Retinal pigment epithelial cell (primary cell): ENCODE measurements around the gene TMEM120A.

ENCODE experiments used
- DNase-seq: peaks from one replicate; pipeline ENCODE4 v3.0.0-alpha.2; 2010; ENCODE audit warnings: low read depth
- H3K4me3 ChIP-seq: 2 replicates; pipeline ENCODE4 v1.5.1; 2011; ENCODE audit warnings: mild to moderate bottlenecking, low read length, control low read depth, moderate library complexity
- CTCF ChIP-seq: conservative IDR thresholded peaks from 2 replicates; pipeline ENCODE4 v1.5.1; 2011; ENCODE audit warnings: low read depth, low read length, control low read depth, inconsistent platforms

Gene TMEM120A

GRCh38 chr7:76003351-76003750 lies 9.0 kb upstream of the TMEM120A start:
- no peak for TF ChIP-seq CTCF
- no peak overlapping the region for H3K4me3 ChIP-seq
- no peak for DNase-seq

DNA sequence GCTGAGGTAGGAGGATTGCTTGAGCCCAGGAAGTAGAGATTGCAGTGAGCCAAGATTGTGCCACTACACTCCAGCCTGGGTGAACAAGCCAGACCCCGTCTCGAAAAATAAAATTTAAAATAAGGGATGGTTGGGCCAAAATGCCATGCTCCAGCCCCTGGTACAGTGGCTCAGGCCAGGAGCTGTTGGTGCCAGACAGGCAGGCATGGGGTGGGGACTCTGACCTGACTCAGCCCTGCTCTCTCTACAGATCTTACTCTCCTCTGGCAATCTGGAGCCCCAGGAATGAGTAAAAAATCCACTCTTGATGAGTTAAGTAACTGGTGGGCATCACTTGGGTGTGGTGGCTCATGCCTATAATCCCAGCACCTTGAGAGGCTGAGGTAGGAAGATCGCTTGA lies 8.4 kb upstream of the TMEM120A start:
- TF ChIP-seq CTCF, result no peak
- no peak overlapping the region for H3K4me3 ChIP-seq
- DNase-seq, result no peak

GRCh38 chr7:76002139-76002538 lies 7.7 kb upstream of the TMEM120A start:
- no peak overlapping the region for H3K4me3 ChIP-seq
- no peak for DNase-seq
- TF ChIP-seq CTCF, result no peak

GRCh38 chr7:76000566-76000965 lies 6.2 kb upstream of the TMEM120A start:
- H3K4me3 ChIP-seq, result no peak overlapping the region
- DNase-seq, result no peak

GRCh38 chr7:75998038-75998437 lies 3.6 kb upstream of the TMEM120A start:
- TF ChIP-seq CTCF, result no peak
- no peak for DNase-seq

More at GRCh38 chr7:76000566-76000965, 6.2 kb upstream of the TMEM120A start:
- TF ChIP-seq CTCF, result no peak

DNA sequence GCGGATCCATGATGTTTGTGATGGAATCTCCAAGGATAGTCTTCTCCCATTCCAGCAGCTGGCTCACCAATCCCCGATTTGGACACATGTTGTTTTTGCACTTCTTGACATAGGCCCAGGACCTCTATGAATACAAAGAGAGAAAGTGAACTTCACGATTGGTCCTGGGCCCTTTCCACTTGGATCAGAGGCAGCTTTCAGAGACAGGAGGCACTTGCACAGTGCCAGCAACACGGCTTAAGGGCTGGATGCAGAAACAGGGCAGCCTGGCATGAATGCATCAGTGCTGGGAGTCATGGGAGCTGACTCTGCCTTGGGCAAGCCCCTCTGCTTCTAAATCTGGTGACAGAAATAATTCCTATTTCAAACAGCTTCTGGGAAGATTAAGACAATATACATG lies 2.1 kb upstream of the TMEM120A start:
- H3K4me3 ChIP-seq, result no peak overlapping the region
- TF ChIP-seq CTCF, result no peak
- no peak for DNase-seq

More at GRCh38 chr7:75998038-75998437, 3.6 kb upstream of the TMEM120A start:
- no peak overlapping the region for H3K4me3 ChIP-seq

DNA sequence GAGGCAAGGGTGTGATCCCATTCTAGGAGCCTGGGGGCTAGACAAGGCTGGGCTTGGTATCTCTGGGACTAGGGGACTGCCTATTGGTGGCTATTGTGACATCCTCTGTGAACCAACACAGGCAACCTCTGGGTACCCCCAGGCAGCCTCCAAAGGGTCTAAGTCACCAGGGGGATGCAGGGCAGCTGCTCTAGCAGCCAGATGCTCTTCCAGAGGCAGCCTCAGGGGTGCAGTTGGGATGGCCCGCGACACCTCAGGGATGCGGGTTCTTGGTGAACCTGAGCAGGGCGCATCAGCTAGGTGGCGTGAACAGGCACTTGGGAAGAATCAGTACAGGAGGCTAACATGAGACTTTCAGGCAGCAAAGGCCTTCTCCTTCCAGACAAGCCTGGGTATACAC lies 1.6 kb upstream of the TMEM120A start:
- DNase-seq, result no peak
- no peak for TF ChIP-seq CTCF

More for the DNA sequence above, 1.6 kb upstream of the TMEM120A start:
- no peak overlapping the region for H3K4me3 ChIP-seq
